ENCODE measurements around the gene CSNK1A1L.

- TF ChIP-seq CTCF (IDR thresholded peaks at IDR 0.05; ENCODE audit: low read depth, low read length, poor library complexity, severe bottlenecking): no peak
- no peak for TF ChIP-seq EZH2phosphoT487 (IDR thresholded peaks at IDR 0.05; ENCODE audit: borderline replicate concordance, low read length)
Measured at GRCh38 chr13:37139356-37139755, 33.9 kb upstream of the CSNK1A1L start.

All from DOHH2 (cell line).